Right ventricle myocardium inferior (tissue), 1 donor: ENCODE measurements around the gene RRAGD. TPM values are rescaled to one million over a fixed set of nuclear protein-coding genes. Genes with fewer than 3 reads are reported as not detected.
A peak's percentile ranks its signal among the peaks of the same experiment; 100 is the strongest.

Experiments
- ATAC-seq: fragments of 200-7000 bp; cut with Tn5 transposase; one replicate; pipeline ENCODE4 v1.9.1; 2020; ENCODE audit warnings: mild to moderate bottlenecking, moderate library complexity
- DNase-seq: peaks from one replicate; pipeline ENCODE4 v3.0.0; 2021; ENCODE audit errors: missing footprints
- intact Hi-C: fragments of 100-400 bp; cut with DNase I; formaldehyde crosslinking; loops from one replicate; pipeline ENCODE4 v1.11.0; 2022
- long read RNA-seq: library from polyadenylated mRNA; unstranded; transcript quantifications from one replicate; pipeline ENCODE4 v2.0.0, GENCODE V29; 2021
- total RNA-seq: library from RNA; stranded (reverse); fragmentation: NEBNext Ultra II Directional; extraction: Animal tissue kit (Norgen Biotek cat#: 25700); gene quantifications from one replicate; pipeline ENCODE4 v1.2.1, GENCODE V29; 2021
- donor health status: DM: no; HTN: yes; CAD: no; lungs with severe emphysema.

RRAGD gene, protein sequence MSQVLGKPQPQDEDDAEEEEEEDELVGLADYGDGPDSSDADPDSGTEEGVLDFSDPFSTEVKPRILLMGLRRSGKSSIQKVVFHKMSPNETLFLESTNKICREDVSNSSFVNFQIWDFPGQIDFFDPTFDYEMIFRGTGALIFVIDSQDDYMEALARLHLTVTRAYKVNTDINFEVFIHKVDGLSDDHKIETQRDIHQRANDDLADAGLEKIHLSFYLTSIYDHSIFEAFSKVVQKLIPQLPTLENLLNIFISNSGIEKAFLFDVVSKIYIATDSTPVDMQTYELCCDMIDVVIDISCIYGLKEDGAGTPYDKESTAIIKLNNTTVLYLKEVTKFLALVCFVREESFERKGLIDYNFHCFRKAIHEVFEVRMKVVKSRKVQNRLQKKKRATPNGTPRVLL
- 126 TPM for total RNA-seq
- long read RNA-seq, full-length matches to known transcripts, result 79 of 100 reads
- long read RNA-seq, partial matches to known transcripts, result 0 of 100 reads
- long read RNA-seq, other reads (novel, unspliced or antisense), result 21 of 100 reads

DNA sequence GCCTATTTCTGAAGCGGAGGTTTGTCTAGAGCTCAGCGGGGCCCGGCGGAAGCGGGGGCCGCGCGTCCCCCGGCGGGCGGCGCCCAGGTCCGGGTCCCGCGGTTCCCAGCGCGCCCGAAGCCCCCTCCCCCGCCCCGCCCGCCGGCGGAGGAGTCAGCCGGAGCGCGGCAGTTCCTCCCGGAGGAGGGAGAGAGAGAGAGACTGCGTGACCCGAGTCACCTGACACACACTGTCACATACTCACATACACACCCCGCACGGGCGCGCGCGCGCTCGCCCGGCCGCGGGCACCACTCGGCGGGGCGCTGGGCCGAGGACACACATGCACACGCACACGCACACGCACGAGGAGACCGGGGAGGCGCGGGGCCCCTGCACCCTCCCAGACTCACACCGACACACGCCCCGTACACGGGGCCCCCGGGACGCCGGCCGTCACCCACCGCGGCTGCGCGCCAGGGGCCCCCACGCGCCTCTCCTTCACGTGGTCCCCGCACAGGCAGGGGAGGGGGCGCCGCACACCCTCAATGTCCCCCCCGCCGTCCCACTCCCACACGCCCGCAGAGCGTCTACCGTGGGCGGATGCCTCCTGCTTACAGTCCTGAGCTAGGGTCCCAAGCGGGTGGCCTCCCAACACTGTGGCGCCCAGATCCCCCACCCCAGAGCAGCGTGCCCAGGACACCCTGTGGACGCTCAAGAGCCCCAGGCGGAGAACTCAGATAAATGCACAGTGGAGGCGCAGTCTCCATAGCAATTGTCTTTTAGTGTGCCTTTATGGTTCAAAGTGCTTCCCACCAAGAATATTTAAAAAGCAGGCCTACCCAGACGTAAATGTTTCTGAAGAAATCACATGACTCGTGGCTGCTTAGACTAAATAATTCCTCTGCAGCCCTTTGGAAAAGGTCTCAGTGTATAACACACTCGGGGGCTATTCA lies at the start of gene RRAGD:
Gene RRAGD (minus strand): TSS at position 203 of the 935 bp plus-strand sequence. CDS start 280 bp downstream, outside the sequence.
- DNase-seq (peak; percentile 89), ATAC-seq (peak; percentile 88)
- intact Hi-C loops, result no loop called here

DNA sequence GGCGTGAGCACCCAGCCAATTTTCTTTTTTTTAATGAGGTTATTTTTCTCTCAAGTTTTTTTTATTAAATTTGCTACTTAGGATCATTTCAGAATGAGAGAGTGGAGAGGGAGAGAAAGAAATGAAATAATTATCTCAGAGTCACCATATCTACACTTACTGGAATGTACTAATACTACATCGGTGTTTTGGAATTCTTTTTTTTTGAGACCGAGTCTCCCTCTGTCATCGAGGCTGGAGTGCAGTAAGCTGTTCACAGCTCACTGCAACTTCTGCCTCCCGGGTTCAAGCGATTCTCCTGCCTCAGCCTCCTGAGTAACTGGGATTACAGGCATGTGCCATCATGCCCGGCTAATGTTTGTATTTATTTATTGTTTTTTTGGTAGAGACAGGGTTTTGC lies 48.6 kb upstream of the RRAGD start:
- intact Hi-C loops, result no loop called here
- ATAC-seq, result no peak
- no peak for DNase-seq

DNA sequence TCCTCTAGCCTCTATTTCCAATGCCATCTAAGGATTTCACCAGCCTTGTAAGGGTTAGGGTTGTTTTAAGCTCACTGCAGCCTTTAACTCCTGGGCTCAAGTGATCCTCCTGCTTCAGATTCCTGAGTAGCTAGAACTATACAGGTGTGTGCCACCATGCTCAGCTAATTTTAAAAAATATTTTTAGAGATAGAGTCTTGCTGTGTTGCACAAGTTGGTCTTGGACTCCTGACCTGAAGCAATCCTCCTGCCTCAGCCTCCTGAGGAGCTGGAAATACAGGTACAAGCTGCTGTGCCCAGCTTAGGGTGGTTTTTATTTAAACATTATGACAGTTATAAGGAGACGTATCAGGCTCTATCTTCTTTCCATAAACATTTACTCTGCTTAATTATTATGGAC lies 47.4 kb upstream of the RRAGD start:
- DNase-seq, result no peak
- no peak for ATAC-seq
- intact Hi-C loops, result no loop called here

DNA sequence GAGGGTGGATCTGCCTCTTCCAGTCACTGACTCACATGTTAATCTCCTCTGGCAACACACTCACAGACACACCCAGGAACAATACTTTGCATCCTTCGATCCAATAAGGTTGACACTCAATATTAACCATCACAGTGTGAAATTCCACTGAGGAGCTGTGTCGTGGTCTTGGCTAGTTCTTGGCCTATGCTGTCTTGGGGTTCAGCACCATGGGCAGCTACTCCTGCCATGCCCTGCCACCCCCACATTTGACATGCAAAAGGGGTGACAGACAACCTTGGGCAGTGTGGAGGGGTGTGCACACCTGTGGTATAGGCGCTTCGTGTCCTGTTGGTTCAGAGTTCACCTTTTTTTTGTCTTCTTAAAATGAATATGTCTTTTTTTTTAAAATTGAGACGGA lies 46.6 kb upstream of the RRAGD start:
- no peak for ATAC-seq
- intact Hi-C loops, result no loop called here
- no peak for DNase-seq

DNA sequence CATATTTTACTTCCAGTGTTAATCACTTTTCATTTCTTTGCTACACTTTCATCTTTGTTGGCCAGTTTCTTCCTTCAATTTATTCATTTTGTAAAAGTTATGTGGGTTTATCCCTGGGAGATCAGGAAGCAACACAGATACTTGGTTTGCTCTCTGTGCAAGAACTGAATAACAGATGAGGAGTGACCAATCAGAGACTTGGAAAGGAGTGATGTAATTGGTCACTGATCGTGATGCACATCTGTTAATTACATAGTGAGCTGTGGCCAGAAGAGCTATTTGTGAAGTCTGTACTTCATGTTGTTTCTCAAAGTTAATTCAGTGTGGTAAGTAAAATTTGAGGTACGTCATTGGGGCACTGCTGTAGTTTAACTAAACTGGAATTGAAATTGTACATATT lies 42.2 kb upstream of the RRAGD start:
- DNase-seq (no peak), ATAC-seq (no peak)
- intact Hi-C loops, result no loop called here

DNA sequence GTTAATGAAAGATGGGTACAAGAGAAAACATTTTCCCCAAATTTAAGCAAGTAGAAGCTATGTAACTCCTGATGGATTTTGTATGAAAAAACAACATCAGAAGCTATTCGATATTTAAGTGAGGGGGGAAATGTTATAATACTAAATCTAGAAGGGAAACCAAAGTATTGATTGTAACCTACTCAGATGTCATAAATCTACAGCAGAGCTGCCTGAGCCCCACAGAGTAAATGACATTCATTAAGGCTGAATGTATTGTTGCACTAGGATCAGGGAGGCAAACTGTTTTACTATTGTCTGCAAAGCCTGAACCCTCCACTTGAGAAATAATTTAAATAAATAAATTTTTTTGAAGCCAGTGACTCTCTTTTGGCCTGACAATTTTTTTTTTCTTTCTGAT lies 40.2 kb upstream of the RRAGD start:
- intact Hi-C loops, result no loop called here
- ATAC-seq, result no peak
- DNase-seq, result no peak

DNA sequence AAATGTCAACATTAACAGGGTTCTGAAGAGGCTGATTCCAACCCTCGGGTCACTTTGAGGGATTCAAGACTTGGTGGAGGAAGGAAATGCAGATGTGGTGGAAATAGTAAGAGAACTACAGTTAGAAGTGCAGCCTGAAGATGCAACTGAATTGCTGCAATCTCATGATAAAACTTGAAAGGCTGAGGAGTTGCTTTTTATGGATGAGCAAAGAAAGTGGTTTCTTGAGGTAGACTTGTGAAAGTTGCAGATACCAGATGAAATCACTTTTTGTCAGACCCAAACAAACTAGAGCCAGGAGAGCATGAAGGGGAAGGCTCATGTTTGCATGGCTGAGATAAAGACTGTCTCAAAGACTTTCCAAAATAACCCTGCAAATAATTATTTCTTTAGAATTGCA lies 37.1 kb upstream of the RRAGD start:
- intact Hi-C loops, result no loop called here
- DNase-seq, result no peak
- no peak for ATAC-seq

DNA sequence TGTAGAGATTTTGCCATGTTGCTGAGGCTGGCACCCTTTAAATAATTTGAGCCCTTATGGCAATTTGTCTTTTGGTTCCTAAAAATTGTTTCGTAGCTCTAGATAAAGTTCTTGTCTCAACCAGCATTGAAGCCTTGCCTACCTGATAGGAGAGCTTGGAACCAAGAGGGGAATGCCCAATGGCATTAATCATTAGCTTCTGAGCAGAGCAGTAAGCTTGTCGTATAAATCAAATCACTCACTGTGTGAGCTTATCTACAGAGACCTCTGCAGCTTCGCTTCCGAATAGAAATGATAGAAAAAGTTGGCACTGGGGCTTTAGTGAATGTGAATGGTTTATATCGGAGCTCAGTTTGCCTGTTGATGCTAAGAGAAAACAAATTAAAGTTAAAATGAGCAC lies 31.6 kb upstream of the RRAGD start:
- DNase-seq (no peak), ATAC-seq (no peak)
- intact Hi-C loops, result no loop called here

DNA sequence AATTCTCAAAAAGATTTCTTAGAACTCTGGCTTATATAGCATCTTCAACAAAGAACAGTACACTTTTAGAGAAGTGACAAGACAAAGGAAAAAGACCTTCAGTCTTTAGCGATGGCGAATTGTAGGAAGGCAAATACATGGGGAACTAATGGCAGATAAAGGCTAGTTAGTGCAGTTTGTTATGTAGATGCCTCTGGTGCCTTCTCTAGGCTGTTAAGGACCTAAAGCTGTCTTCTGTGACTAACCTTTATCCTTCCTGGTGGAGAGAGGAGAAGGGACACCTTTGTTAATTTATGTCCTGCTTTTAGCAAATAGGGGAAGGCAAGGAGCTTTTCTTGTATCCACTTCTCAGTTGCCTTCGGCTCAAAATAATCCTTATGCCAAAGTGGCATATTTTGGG lies 28.1 kb upstream of the RRAGD start:
- ATAC-seq (no peak), DNase-seq (no peak)
- intact Hi-C loops, result no loop called here

DNA sequence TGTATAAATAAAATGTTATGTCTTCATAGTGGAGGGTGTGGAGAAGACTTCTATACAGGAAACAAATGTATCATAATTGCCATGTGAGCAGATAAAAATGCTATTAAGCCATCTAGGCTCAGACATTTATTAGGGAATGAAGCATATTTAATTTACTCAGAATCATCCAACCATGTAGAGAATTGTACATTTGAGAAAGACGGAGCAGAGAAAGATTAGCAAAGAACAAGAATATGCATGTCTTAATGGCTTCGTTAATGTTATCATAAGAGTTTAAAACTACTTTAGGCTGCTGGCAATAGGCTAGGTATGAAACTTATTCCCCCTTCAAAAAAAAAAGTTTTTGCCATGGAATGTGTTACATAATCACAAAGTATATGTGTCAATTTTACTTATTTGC lies 26.9 kb upstream of the RRAGD start:
- intact Hi-C loops, result no loop called here
- DNase-seq (no peak), ATAC-seq (no peak)

DNA sequence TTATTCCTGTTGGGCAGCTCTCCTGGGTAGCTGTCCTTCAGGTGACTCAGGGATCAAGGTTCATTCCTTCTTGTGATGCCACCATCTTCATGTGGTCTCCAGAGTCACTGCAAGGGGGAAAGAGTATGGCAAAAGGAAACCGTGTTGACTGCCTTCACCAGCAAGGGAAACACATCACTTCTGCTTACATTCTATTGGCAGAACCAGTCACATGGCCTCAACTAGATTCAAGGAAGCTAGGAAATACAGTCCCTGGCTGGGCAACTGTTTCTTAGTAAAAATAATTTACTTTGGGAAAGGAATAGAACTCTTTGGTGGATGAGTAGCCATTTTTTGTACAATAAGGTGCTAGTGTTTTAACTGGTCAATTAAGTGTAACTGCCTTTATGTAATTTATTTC lies 26.2 kb upstream of the RRAGD start:
- ATAC-seq (no peak), DNase-seq (no peak)
- intact Hi-C loops, result no loop called here

DNA sequence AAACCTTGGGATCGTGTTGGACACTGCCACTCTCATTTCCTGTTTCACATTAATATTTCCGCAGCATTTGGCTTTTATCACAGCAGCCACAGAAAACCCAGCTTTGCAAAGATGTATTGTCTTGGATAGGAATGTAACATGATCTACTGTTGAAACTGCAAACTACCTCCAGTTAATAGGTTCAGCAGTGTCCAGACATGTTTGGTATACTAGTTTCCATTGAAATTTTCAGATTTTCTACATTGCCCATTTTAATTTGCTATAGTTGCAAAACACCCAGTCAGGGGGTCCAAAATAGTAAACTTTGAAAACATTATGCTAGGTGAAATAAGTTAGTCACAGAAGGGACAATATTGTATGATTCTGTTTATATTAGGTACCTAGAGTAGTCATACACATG lies 24.2 kb upstream of the RRAGD start:
- ATAC-seq (no peak), DNase-seq (no peak)
- intact Hi-C loops, result no loop called here

DNA sequence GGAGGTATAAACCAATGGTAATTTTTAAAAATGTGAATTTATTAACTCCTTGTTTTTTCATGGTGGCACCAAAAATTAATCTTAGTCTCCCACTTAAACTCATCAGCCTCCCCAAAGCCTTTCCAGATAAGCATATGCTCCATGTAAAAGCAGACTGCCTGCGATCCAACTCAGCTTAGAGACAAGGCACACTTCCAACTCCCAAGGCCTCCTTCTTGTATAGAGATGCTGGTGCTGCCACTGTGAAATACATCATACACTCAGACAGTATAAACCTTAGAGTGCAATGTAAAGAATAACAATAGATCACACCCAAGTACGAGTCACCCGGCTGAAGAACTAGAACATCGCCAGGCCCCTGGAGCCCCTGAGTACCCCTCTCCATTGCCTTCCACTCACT lies 22.9 kb upstream of the RRAGD start:
- intact Hi-C loops, result loop anchor here (5.0 kb wide), 1 partner anchor 47 kb away; no protein-coding TSS in a partner anchor
- DNase-seq (no peak), ATAC-seq (no peak)

DNA sequence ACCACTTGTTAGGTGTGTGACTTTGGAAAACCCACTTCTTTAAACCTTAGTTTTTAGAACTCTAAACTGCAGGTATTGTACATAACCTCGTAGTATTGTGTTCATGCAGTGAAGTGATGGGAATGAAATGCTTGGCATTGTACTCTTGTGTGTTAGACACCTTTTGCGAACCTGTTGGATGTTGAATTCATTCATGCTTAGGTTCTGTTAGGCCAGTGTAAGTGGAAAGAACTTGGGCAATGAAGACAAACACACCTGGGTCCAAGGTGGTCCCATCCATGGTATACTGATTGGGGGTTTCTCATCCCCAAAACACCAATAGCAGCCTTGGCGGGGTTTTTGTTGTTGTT lies 22.1 kb upstream of the RRAGD start:
- ATAC-seq (no peak), DNase-seq (no peak)
- intact Hi-C loops, result loop anchor here (5.0 kb wide), 1 partner anchor 48 kb away; no protein-coding TSS in a partner anchor

DNA sequence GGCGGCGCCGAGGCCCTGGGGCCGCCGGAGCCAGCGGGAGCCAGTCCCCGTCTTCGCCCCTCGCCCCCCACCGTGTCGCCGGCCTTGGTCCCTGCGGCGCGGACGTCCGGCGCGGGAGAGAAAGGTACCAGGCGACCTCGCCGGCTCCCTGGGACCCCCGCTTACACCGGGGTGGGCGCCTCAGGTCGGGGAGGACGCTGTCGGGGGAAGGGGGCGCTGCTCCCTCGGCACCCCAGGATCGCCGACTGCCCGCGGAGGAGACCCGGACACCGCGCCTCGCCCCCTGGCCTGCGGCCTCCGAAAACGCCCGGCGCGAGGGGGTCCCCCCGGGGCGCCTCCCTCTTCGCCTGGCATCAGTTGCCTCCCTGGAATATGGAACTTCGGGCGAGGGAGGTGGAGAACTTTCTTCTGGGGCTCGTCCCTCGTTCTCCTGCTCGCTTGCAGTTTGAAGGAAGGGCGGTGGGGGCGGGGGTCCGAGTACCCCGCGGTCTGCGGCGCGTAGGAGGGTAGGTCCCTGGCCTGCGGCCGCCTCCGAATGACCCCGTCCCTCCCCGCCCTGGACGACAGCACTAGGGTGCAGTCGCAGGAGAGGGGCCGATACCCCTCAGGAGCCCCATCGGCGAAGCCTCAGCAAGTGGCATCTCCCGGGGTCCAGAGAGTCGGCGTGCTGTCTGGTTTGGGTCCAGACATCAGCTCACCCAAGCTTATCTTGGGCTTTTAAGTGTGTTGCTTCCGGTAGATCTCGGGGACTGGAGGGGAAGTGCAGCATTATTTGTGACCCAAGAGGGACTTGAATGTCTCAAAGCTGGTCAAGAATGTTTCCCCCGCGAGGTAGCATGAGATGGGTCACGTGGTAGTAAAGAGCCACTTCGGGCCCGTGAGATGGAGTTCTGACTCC lies 21.4 kb upstream of the RRAGD start:
- ATAC-seq (peak; percentile 21), DNase-seq (no peak)
- intact Hi-C loops, result loop anchor here (1.0 to 5.0 kb wide), 2 partner anchors 49 to 177 kb away; no protein-coding TSS in a partner anchor

DNA sequence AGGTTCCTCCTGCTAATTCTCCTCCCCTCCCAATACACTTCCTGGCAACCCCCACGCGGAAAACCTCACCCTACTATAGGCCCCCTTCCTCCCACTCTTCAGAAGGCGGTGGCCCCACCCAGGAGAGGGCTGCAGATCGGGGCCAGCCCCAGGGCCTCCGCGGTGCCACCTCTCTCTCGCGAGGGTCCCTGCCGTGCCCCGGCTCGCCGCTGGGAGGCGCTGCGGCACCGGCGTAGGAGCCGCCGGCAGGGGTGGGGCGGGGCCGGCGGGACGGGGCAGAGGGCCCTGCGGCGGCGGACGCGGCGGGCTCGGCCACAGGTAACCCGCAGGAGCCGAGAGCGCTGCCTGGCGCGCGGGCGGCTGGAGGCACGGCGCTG lies 20.8 kb upstream of the RRAGD start, which contains the start of gene ANKRD6:
Gene ANKRD6 (plus strand): TSS at position 278 of the 377 bp plus-strand sequence. CDS start 133,825 bp downstream, outside the sequence.
- intact Hi-C loops, result loop anchor here (1.0 to 5.0 kb wide), 2 partner anchors 49 to 177 kb away; no protein-coding TSS in a partner anchor
- ATAC-seq (peak; percentile 98), DNase-seq (peak; percentile 91)

DNA sequence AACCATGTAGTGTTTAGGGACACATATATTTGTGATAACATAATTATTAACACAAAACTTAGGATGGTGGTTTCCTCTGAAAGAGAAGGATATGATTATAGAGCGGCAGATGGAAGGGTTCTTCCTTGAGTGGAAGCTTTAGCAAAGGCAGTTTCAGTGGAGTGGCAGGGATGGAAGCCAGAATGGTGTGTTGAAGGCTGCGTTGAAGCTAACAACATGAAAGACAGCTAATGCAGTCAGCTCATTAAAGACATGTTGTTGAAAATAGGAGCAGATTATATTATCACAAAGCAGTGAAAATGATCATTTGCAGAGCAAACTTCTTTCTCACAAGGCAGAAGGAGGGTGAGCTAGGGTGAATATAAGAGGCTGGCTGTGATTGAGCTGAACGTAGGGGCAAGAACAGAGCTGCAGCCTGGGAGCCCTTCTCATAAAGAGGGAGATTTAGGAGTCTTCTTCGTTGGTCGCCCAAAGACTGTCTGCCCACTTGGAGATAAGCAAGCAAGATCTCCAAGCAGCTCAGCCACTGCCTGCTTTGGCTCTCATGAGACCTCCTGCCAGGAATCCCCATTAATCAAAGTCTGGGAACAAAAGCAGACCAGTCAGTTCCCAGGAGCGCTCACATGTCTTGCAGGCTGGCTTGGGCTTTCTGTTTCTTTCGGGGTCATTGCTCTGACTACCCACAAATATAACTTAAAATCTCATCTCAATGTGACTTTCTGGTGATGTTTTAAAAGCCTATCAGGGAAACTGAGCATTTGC lies 18.3 kb upstream of the RRAGD start:
- intact Hi-C loops, result loop anchor here (5.0 kb wide), 1 partner anchor 52 kb away; no protein-coding TSS in a partner anchor
- ATAC-seq, result no peak
- no peak for DNase-seq

DNA sequence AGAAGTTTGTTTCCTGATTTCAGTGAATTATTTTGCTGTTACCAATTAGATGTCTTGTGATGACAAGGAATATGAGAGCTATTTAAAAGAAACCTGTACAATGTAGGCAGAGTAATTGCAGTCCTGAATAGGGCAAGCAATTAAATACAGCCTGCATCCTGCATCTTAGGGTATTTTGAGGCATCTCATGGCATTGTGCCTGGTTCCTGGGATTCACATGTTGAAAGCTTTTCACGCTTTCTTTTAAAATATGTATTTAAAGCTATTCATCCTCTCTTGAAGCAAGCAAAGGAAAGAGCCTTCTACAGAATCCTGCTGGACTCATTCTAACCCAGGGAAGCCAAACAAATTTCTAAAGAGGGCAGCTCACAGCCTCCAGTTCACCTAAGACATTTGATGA lies 4.7 kb upstream of the RRAGD start:
- no peak for ATAC-seq
- DNase-seq, result no peak
- intact Hi-C loops, result no loop called here
